HepG2 (cell line): ENCODE data around the gene ACSS3. TPM values are rescaled to one million over a fixed set of nuclear protein-coding genes. Genes with fewer than 3 reads are reported as not detected.

Experiments used
- BRD4 ChIP-seq: sonication (generic); formaldehyde crosslinking; IDR thresholded peaks from 2 replicates; pipeline ENCODE4 v1.4.0; 2020; ENCODE audit warnings: missing genetic modification reagents
- FOXP1 ChIP-seq, 2 experiments: fragments of 450-650 bp in 1 of 2; IDR thresholded peaks; 2 replicates each; pipeline ENCODE4 v1.6.1; 2017 to 2018; ENCODE audit warnings: antibody characterized with exemption in 1 of 2
- KMT2B ChIP-seq: IDR thresholded peaks from 2 replicates; pipeline ENCODE4 v1.6.1; 2016; ENCODE audit warnings: missing genetic modification reagents, missing compliant biosample characterization
- MEIS1 ChIP-seq: sonication (generic); formaldehyde crosslinking; IDR thresholded peaks from 2 replicates; pipeline ENCODE4 v1.9.0; 2021; ENCODE audit warnings: mild to moderate bottlenecking, missing genetic modification reagents, moderate library complexity, borderline replicate concordance
- NPAS2 ChIP-seq: sonication (generic); formaldehyde crosslinking; IDR thresholded peaks from 2 replicates; pipeline ENCODE4 v1.8.0; 2022; ENCODE audit warnings: mild to moderate bottlenecking, missing genetic modification reagents, borderline replicate concordance
- SIX4 ChIP-seq: sonication (generic); formaldehyde crosslinking; IDR thresholded peaks from 2 replicates; pipeline ENCODE4 v1.4.0; 2020; ENCODE audit warnings: missing genetic modification reagents
- SOX6 ChIP-seq, 2 experiments: fragments of 450-650 bp in 1 of 2; sonication (generic) in 1 of 2; formaldehyde crosslinking in 1 of 2; IDR thresholded peaks; 2 replicates each; pipeline versions ENCODE4 v1.4.0 to v1.6.1; 2017 to 2020; ENCODE audit warnings: antibody characterized with exemption in 1 of 2, mild to moderate bottlenecking in 1 of 2, missing genetic modification reagents in 1 of 2
- TCF12 ChIP-seq, 2 experiments: fragments of 450-650 bp in 1 of 2; sonication (generic) in 1 of 2; formaldehyde crosslinking in 1 of 2; IDR thresholded peaks; 2 replicates each; pipeline versions ENCODE4 v1.6.1 to v1.8.0; 2017 to 2022; ENCODE audit warnings: antibody characterized with exemption in 1 of 2, mild to moderate bottlenecking in 1 of 2, missing genetic modification reagents in 1 of 2, moderate library complexity in 1 of 2
- polyA plus RNA-seq, 8 experiments: library from polyadenylated mRNA; depleted of rRNA in 3 of 8; stranded (reverse) in 7 of 8; unstranded in 1 of 8; fragments of >200 nt; fragmentation: Illumina TruSeq in 4 of 8; extraction: Trizol in 4 of 8; gene quantifications; 2 replicates each; pipeline versions ENCODE4 v1.2.1 to v1.2.3, GENCODE V29; 2011 to 2016; ENCODE audit warnings: low read depth in 4 of 8, missing spikeins in 1 of 8, mixed read lengths in 1 of 8; ENCODE audit not compliant: insufficient read depth in 1 of 8
- total RNA-seq, 5 experiments: library from RNA; depleted of rRNA; stranded (reverse); fragments of >200 nt; fragmentation: Illumina TruSeq; extraction: Trizol; gene quantifications; 2 replicates each; pipeline ENCODE4 v1.2.3, GENCODE V29; 2016; ENCODE audit warnings: low read depth in 1 of 5
- TF ChIP-seq, protein P1 (sequence below): sonication (generic); formaldehyde crosslinking; IDR thresholded peaks from 2 replicates; pipeline ENCODE4 v1.4.0; 2020; ENCODE audit warnings: missing genetic modification reagents
- TF ChIP-seq, protein P2 (sequence below): sonication (generic); formaldehyde crosslinking; IDR thresholded peaks from 2 replicates; pipeline ENCODE4 v1.5.0; 2020; ENCODE audit warnings: mild to moderate bottlenecking, missing genetic modification reagents
- TF ChIP-seq, protein P3 (sequence below): sonication (generic); formaldehyde crosslinking; IDR thresholded peaks from 2 replicates; pipeline ENCODE4 v1.5.0; 2020; ENCODE audit warnings: missing genetic modification reagents, mild to moderate bottlenecking, borderline replicate concordance
- TF ChIP-seq, protein P4 (sequence below): sonication (generic); formaldehyde crosslinking; IDR thresholded peaks from 2 replicates; pipeline ENCODE4 v1.5.1; 2020; ENCODE audit warnings: missing genetic modification reagents, mild to moderate bottlenecking, borderline replicate concordance
- TF ChIP-seq, protein P5 (sequence below): sonication (generic); formaldehyde crosslinking; IDR thresholded peaks from 2 replicates; pipeline ENCODE4 v1.4.0; 2020; ENCODE audit warnings: missing genetic modification reagents, borderline replicate concordance
- TF ChIP-seq, protein P6 (sequence below): sonication (generic); formaldehyde crosslinking; IDR thresholded peaks from 2 replicates; pipeline ENCODE4 v1.4.0; 2020; ENCODE audit warnings: missing genetic modification reagents
- TF ChIP-seq, protein P7 (sequence below): sonication (generic); formaldehyde crosslinking; IDR thresholded peaks from 2 replicates; pipeline ENCODE4 v1.5.0; 2020; ENCODE audit warnings: mild to moderate bottlenecking, missing genetic modification reagents

The ACSS3 gene
- total and polyA plus RNA-seq, 2 of the 13 experiments (the other 11 are each of a cell fraction or from before 2014, with no cell fraction given): 79.5 to 86.3 TPM

DNA sequence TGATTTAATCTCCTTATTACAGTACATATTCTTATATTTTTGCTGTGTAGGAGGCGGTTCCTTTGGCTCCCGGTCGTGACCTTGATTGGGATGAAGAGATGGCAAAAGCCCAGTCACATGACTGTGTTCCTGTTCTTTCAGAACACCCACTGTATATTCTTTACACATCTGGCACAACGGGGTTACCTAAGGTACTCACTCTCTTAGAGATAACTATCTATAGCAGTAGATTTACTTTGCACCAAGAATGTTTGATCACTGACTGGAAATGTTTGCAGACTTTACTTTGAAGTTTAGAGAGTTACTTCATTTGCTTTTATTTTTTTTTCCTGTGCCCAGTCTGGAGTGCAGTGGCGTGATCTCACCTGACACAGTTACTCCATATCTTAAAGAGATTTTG is 65.2 kb downstream of the ACSS3 start (continued):
- TF ChIP-seq SOX6 (IDR thresholded peaks at IDR 0.05) (no peak), SOX6 (CRISPR knock-in tag; IDR thresholded peaks at IDR 0.05) (peak; percentile 97), FOXP1 (IDR thresholded peaks at IDR 0.05) (peak; percentile 35; the same call in 1 of the 2 replicates), FOXP1 (CRISPR knock-in tag; IDR thresholded peaks at IDR 0.05) (peak; percentile 93), KMT2B (peak; percentile 60; the same call in 1 of the 2 replicates), TCF12 (IDR thresholded peaks at IDR 0.05) (no peak), TCF12 (CRISPR knock-in tag; IDR thresholded peaks at IDR 0.05) (peak; percentile 77; the same call in 1 of the 2 replicates), SIX4 (CRISPR knock-in tag) (no peak), MEIS1 (CRISPR knock-in tag) (peak; percentile 60; the same call in 1 of the 2 replicates), BRD4 (0 out of 2 replicates have a peak, but pooled peaks have one; percentile 29), NPAS2 (no peak)
- TF ChIP-seq, protein P1, sequence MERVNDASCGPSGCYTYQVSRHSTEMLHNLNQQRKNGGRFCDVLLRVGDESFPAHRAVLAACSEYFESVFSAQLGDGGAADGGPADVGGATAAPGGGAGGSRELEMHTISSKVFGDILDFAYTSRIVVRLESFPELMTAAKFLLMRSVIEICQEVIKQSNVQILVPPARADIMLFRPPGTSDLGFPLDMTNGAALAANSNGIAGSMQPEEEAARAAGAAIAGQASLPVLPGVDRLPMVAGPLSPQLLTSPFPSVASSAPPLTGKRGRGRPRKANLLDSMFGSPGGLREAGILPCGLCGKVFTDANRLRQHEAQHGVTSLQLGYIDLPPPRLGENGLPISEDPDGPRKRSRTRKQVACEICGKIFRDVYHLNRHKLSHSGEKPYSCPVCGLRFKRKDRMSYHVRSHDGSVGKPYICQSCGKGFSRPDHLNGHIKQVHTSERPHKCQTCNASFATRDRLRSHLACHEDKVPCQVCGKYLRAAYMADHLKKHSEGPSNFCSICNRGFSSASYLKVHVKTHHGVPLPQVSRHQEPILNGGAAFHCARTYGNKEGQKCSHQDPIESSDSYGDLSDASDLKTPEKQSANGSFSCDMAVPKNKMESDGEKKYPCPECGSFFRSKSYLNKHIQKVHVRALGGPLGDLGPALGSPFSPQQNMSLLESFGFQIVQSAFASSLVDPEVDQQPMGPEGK (CRISPR knock-in tag): peak; percentile 56; the same call in 1 of the 2 replicates
- TF ChIP-seq, protein P2, sequence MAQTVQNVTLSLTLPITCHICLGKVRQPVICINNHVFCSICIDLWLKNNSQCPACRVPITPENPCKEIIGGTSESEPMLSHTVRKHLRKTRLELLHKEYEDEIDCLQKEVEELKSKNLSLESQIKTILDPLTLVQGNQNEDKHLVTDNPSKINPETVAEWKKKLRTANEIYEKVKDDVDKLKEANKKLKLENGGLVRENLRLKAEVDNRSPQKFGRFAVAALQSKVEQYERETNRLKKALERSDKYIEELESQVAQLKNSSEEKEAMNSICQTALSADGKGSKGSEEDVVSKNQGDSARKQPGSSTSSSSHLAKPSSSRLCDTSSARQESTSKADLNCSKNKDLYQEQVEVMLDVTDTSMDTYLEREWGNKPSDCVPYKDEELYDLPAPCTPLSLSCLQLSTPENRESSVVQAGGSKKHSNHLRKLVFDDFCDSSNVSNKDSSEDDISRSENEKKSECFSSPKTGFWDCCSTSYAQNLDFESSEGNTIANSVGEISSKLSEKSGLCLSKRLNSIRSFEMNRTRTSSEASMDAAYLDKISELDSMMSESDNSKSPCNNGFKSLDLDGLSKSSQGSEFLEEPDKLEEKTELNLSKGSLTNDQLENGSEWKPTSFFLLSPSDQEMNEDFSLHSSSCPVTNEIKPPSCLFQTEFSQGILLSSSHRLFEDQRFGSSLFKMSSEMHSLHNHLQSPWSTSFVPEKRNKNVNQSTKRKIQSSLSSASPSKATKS (CRISPR knock-in tag): no peak
- TF ChIP-seq, protein P3, sequence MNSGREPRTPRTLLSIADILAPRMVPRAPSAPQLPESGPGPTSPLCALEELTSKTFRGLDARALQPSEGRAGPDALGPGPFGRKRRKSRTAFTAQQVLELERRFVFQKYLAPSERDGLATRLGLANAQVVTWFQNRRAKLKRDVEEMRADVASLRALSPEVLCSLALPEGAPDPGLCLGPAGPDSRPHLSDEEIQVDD (CRISPR knock-in tag): no peak
- TF ChIP-seq, protein P4, sequence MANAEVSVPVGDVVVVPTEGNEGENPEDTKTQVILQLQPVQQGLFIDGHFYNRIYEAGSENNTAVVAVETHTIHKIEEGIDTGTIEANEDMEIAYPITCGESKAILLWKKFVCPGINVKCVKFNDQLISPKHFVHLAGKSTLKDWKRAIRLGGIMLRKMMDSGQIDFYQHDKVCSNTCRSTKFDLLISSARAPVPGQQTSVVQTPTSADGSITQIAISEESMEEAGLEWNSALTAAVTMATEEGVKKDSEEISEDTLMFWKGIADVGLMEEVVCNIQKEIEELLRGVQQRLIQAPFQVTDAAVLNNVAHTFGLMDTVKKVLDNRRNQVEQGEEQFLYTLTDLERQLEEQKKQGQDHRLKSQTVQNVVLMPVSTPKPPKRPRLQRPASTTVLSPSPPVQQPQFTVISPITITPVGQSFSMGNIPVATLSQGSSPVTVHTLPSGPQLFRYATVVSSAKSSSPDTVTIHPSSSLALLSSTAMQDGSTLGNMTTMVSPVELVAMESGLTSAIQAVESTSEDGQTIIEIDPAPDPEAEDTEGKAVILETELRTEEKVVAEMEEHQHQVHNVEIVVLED (CRISPR knock-in tag): no peak
- TF ChIP-seq, protein P5, sequence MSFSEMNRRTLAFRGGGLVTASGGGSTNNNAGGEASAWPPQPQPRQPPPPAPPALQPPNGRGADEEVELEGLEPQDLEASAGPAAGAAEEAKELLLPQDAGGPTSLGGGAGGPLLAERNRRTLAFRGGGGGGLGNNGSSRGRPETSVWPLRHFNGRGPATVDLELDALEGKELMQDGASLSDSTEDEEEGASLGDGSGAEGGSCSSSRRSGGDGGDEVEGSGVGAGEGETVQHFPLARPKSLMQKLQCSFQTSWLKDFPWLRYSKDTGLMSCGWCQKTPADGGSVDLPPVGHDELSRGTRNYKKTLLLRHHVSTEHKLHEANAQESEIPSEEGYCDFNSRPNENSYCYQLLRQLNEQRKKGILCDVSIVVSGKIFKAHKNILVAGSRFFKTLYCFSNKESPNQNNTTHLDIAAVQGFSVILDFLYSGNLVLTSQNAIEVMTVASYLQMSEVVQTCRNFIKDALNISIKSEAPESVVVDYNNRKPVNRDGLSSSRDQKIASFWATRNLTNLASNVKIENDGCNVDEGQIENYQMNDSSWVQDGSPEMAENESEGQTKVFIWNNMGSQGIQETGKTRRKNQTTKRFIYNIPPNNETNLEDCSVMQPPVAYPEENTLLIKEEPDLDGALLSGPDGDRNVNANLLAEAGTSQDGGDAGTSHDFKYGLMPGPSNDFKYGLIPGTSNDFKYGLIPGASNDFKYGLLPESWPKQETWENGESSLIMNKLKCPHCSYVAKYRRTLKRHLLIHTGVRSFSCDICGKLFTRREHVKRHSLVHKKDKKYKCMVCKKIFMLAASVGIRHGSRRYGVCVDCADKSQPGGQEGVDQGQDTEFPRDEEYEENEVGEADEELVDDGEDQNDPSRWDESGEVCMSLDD: 0 out of 2 replicates have a peak, but pooled peaks have one; percentile 42
- TF ChIP-seq, protein P6, sequence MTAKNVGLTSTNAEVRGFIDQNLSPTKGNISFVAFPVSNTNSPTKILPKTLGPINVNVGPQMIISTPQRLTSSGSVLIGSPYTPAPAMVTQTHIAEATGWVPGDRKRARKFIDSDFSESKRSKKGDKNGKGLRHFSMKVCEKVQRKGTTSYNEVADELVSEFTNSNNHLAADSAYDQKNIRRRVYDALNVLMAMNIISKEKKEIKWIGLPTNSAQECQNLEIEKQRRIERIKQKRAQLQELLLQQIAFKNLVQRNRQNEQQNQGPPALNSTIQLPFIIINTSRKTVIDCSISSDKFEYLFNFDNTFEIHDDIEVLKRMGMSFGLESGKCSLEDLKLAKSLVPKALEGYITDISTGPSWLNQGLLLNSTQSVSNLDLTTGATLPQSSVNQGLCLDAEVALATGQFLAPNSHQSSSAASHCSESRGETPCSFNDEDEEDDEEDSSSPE: peak; percentile 47; the same call in 1 of the 2 replicates
- TF ChIP-seq, protein P7, sequence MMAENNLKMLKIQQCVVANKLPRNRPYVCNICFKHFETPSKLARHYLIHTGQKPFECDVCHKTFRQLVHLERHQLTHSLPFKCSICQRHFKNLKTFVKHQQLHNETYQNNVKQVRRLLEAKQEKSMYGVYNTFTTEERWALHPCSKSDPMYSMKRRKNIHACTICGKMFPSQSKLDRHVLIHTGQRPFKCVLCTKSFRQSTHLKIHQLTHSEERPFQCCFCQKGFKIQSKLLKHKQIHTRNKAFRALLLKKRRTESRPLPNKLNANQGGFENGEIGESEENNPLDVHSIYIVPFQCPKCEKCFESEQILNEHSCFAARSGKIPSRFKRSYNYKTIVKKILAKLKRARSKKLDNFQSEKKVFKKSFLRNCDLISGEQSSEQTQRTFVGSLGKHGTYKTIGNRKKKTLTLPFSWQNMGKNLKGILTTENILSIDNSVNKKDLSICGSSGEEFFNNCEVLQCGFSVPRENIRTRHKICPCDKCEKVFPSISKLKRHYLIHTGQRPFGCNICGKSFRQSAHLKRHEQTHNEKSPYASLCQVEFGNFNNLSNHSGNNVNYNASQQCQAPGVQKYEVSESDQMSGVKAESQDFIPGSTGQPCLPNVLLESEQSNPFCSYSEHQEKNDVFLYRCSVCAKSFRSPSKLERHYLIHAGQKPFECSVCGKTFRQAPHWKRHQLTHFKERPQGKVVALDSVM: no peak
